HepG2 (cell line): ENCODE data around the gene PLEKHA5. TPM values are rescaled to one million over a fixed set of nuclear protein-coding genes. Genes with fewer than 3 reads are reported as not detected.

Experiments
- ATAC-seq: fragments of 200-7000 bp; cut with Tn5 transposase; 3 replicates; pipeline ENCODE4 v1.9.1; 2020; ENCODE audit warnings: mild to moderate bottlenecking, moderate library complexity
- BruUV-seq: library from RNA; stranded (reverse); fragments of 400-500 nt; replicated peaks from 2 replicates; lab custom pipeline; 2021; lab: Mats Ljungman, UMichigan
- CTCF ChIA-PET: fragments of 300-600 bp; formaldehyde crosslinking; extraction: SDS; loops from one replicate; lab custom pipeline; 2021; ENCODE audit warnings: low total read pairs, inconsistent platforms, low intra/inter-chr PET ratio; lab: Yijun Ruan, JAX
- POLR2A ChIA-PET: fragments of 350-600 bp; sonication (Branson Sonifier 250); formaldehyde crosslinking; loops from one replicate; lab custom pipeline; 2020; ENCODE audit warnings: antibody characterized with exemption, inconsistent platforms; lab: Yijun Ruan, JAX
- DNase-seq: peaks from one replicate; pipeline ENCODE4 v3.0.0-alpha.2; 2015; ENCODE audit warnings: low spot score
- FAIRE-seq: peaks from 3 replicates; lab custom pipeline; 2011; peaks lifted over from hg19 to GRCh38; lab: Jason Lieb, UNC
- H2AFZ ChIP-seq: one replicate; pipeline ENCODE4 v1.6.1; 2011; ENCODE audit warnings: low read length, inconsistent platforms
- H3K27ac ChIP-seq: fragments of 300-600 bp; 3 replicates; pipeline ENCODE4 v1.8.0; 2011; ENCODE audit warnings: mixed run types, mild to moderate bottlenecking, mixed read lengths, low read length, inconsistent platforms; ENCODE audit not compliant: insufficient read depth; ENCODE audit errors: extremely low read length
- H3K27me3 ChIP-seq, 2 experiments: fragments of 200-600 bp in 1 of 2; 2 replicates in 1 of 2; 3 replicates in 1 of 2; pipeline versions ENCODE4 v1.6.0 to v1.8.0; 2011; ENCODE audit warnings: low read length in 2 of 2, mild to moderate bottlenecking in 2 of 2, moderate library complexity in 2 of 2, inconsistent platforms in 1 of 2; ENCODE audit not compliant: insufficient read depth in 2 of 2, control insufficient read depth in 1 of 2
- H3K36me3 ChIP-seq, 2 experiments: fragments of 200-600 bp in 1 of 2; replicated peaks in 1 of 2; 2 replicates in 1 of 2; 3 replicates in 1 of 2; pipeline versions ENCODE4 v1.5.1 to v1.8.0; 2011; ENCODE audit warnings: low read length in 2 of 2, inconsistent platforms in 1 of 2; ENCODE audit not compliant: insufficient read depth in 2 of 2, control insufficient read depth in 1 of 2
- H3K4me1 ChIP-seq: 2 replicates; pipeline ENCODE4 v1.5.1; 2012; ENCODE audit warnings: low read length, inconsistent platforms; ENCODE audit not compliant: insufficient read depth
- H3K4me2 ChIP-seq: 2 replicates; pipeline ENCODE4 v1.6.0; 2011; ENCODE audit warnings: low read depth, low read length, inconsistent platforms
- H3K4me3 ChIP-seq, 3 experiments: fragments of 200-600 bp in 1 of 3; sonication (generic), shearing (Covaris generic) in 1 of 3; replicated peaks in 1 of 3; 2 replicates each; pipeline ENCODE4 v1.5.1; 2011 to 2016; ENCODE audit warnings: low read length in 3 of 3, inconsistent platforms in 2 of 3, low read depth in 2 of 3, mild to moderate bottlenecking in 2 of 3, control low read depth in 1 of 3, mixed read lengths in 1 of 3; ENCODE audit not compliant: insufficient read depth in 1 of 3
- H3K79me2 ChIP-seq: one replicate; pipeline ENCODE4 v1.6.1; 2011; ENCODE audit warnings: low read length, inconsistent platforms; ENCODE audit not compliant: insufficient read depth
- H3K9ac ChIP-seq: 2 replicates; pipeline ENCODE4 v1.6.0; 2011; ENCODE audit warnings: mild to moderate bottlenecking, low read depth, low read length, inconsistent platforms; ENCODE audit not compliant: insufficient read depth
- H3K9me3 ChIP-seq: 2 replicates; pipeline ENCODE4 v1.5.1; 2012; ENCODE audit warnings: mild to moderate bottlenecking, low read length
- H4K20me1 ChIP-seq: 2 replicates; pipeline ENCODE4 v1.6.0; 2011; ENCODE audit warnings: inconsistent platforms, mild to moderate bottlenecking, low read length, moderate library complexity; ENCODE audit not compliant: insufficient read depth
- CTCF ChIP-seq: sonication (generic); formaldehyde crosslinking; IDR thresholded peaks from 2 replicates; pipeline ENCODE4 v1.5.0; 2020; ENCODE audit warnings: mild to moderate bottlenecking, missing genetic modification reagents, moderate library complexity
- FOXA3 ChIP-seq: IDR thresholded peaks from 2 replicates; pipeline ENCODE4 v1.6.1; 2016; ENCODE audit warnings: missing genetic modification reagents, missing compliant biosample characterization
- HOXA7 ChIP-seq: sonication (generic); formaldehyde crosslinking; IDR thresholded peaks from 2 replicates; pipeline ENCODE4 v1.8.1; 2022; ENCODE audit warnings: mild to moderate bottlenecking, missing genetic modification reagents, moderate library complexity
- KDM6A ChIP-seq: IDR thresholded peaks from 2 replicates; pipeline ENCODE4 v1.6.1; 2016; ENCODE audit warnings: low read depth
- MAFK ChIP-seq, 2 experiments: IDR thresholded peaks in 1 of 2; conservative IDR thresholded peaks in 1 of 2; 2 replicates each; pipeline ENCODE4 v1.6.1; 2011; ENCODE audit warnings: improper control_type of control experiment in 2 of 2, low read length in 2 of 2
- MED1 ChIP-seq: sonication (generic); formaldehyde crosslinking; IDR thresholded peaks from 2 replicates; pipeline ENCODE4 v1.4.0; 2020; ENCODE audit warnings: missing genetic modification reagents
- MTF1 ChIP-seq: sonication (generic); formaldehyde crosslinking; IDR thresholded peaks from 2 replicates; pipeline ENCODE4 v1.5.0; 2020; ENCODE audit warnings: missing genetic modification reagents
- PREB ChIP-seq: sonication (generic); formaldehyde crosslinking; IDR thresholded peaks from 2 replicates; pipeline ENCODE4 v1.4.0; 2020; ENCODE audit warnings: missing genetic modification reagents
- RFX1 ChIP-seq: fragments of 450-650 bp; IDR thresholded peaks from 2 replicates; pipeline ENCODE4 v1.6.1; 2017
- TBP ChIP-seq: sonication (generic); formaldehyde crosslinking; IDR thresholded peaks from 2 replicates; pipeline ENCODE4 v1.5.0; 2020; ENCODE audit warnings: missing genetic modification reagents
- ZNF552 ChIP-seq: sonication (generic); formaldehyde crosslinking; IDR thresholded peaks from 2 replicates; pipeline ENCODE4 v1.9.0; 2022; ENCODE audit warnings: missing genetic modification reagents, mild to moderate bottlenecking, borderline replicate concordance
- ZNF629 ChIP-seq: sonication (generic); formaldehyde crosslinking; conservative IDR thresholded peaks from 2 replicates; pipeline ENCODE4 v1.5.0; 2020; ENCODE audit warnings: missing genetic modification reagents
- ZSCAN30 ChIP-seq: sonication (generic); formaldehyde crosslinking; IDR thresholded peaks from 2 replicates; pipeline ENCODE4 v1.5.0; 2020; ENCODE audit warnings: mild to moderate bottlenecking, missing genetic modification reagents
- WGBS: methylation state at CpG from one replicate; pipeline ENCODE4 v1.1.6; 2017; ENCODE audit warnings: low lambda C conversion rate; 5-methylcytosine and 5-hydroxymethylcytosine counted together
- in situ Hi-C: cut with HindIII; loops from 2 replicates; pipeline ENCODE4 v1.10.0; 2017; ENCODE audit warnings: low pct_unique_long_range_greater_than_20kb; ENCODE audit not compliant: extremely low pct_ligation_motif_present
- intact Hi-C: fragments of 100-400 bp; cut with micrococcal nuclease; formaldehyde crosslinking; loops from one replicate; pipeline ENCODE4 v1.10.0; 2022; ENCODE audit not compliant: unreplicated experiment
- polyA plus RNA-seq, 8 experiments: library from polyadenylated mRNA; depleted of rRNA in 3 of 8; stranded (reverse) in 7 of 8; unstranded in 1 of 8; fragments of >200 nt; fragmentation: Illumina TruSeq in 4 of 8; extraction: Trizol in 4 of 8; gene quantifications; 2 replicates each; pipeline versions ENCODE4 v1.2.1 to v1.2.3, GENCODE V29; 2011 to 2016; ENCODE audit warnings: low read depth in 4 of 8, missing spikeins in 1 of 8, mixed read lengths in 1 of 8; ENCODE audit not compliant: insufficient read depth in 1 of 8
- total RNA-seq, 5 experiments: library from RNA; depleted of rRNA; stranded (reverse); fragments of >200 nt; fragmentation: Illumina TruSeq; extraction: Trizol; gene quantifications; 2 replicates each; pipeline ENCODE4 v1.2.3, GENCODE V29; 2016; ENCODE audit warnings: low read depth in 1 of 5
- TF ChIP-seq, protein P1 (sequence below): sonication (generic); formaldehyde crosslinking; IDR thresholded peaks from 2 replicates; pipeline ENCODE4 v1.5.0; 2020; ENCODE audit warnings: missing genetic modification reagents, mild to moderate bottlenecking, borderline replicate concordance

Gene PLEKHA5
- total and polyA plus RNA-seq, 2 of the 13 experiments (the other 11 are each of a cell fraction or from before 2014, with no cell fraction given): 4.2 to 15.4 TPM

DNA sequence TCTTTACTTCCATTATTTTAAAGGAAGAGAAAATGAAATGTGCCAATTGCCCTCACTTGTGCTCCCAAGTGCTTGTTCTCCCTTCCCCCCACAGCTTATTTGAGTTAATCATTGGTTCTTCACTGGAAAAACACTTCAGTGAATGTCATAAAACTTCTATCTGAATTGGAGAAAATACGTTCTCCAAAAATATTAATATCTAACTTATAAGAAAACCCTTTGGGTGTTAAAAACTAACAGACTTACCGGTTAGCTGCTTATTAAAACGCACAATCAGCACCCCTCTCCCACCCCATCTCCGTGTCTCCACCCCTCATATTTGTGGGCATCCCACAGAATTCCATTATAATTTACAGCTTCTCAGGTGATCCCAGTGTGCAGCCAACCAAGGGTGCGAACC is 31.7 kb downstream of the PLEKHA5 start:
- in situ Hi-C loops: no loop called here
- no peaks in the 10 kb centered on the region for H3K36me3 ChIP-seq
- no peak overlapping the region for H3K4me3 ChIP-seq
- intact Hi-C loops: no loop called here
- FAIRE-seq (no peak), ATAC-seq (no peak), DNase-seq (no peak)
- H3K79me2 ChIP-seq: peaks cover 2% of the 10 kb centered on the region
- H3K9ac ChIP-seq: no peak overlapping the region
- H3K27ac ChIP-seq: no peak overlapping the region
- no peaks in the 10 kb centered on the region; the same call in 1 of the 2 replicates for H4K20me1 ChIP-seq
- H2AFZ ChIP-seq: no peak overlapping the region
- no peak for TF ChIP-seq HOXA7 (CRISPR knock-in tag)
- TF ChIP-seq MAFK (conservative IDR thresholded peaks at IDR 0.05 in 1 of 2, IDR thresholded peaks at IDR 0.05 in 1 of 2; ENCODE audit: low read length in 2 of 2): 0 out of 4 replicates have a peak, but pooled peaks of 1 of the 2 experiments have one; percentile 21
- no peak for TF ChIP-seq ZNF629
- no peak for TF ChIP-seq MED1
- TF ChIP-seq CTCF: no peak
- no peak for TF ChIP-seq KDM6A (CRISPR knock-in tag)
- H3K4me2 ChIP-seq: no peak overlapping the region
- CTCF ChIA-PET: no interaction called here
- BruUV-seq: no TSS peak
- H3K9me3 ChIP-seq: no peaks in the 10 kb centered on the region
- 97% methylated on average over 5 of the region's 5 CpGs for WGBS
- H3K4me1 ChIP-seq: no peaks in the 10 kb centered on the region
- POLR2A ChIA-PET: no interaction called here
- H3K27me3 ChIP-seq: no peaks in the 10 kb centered on the region

GRCh38 chr12:19165451-19165850 is 35.9 kb downstream of the PLEKHA5 start:
- no peak overlapping the region for H3K4me2 ChIP-seq
- ChIA-PET POLR2A (no interaction called here), CTCF (no interaction called here)
- no peaks in the 10 kb centered on the region for H3K4me1 ChIP-seq
- no peak overlapping the region for H3K4me3 ChIP-seq
- no peak overlapping the region for H3K9ac ChIP-seq
- H4K20me1 ChIP-seq: no peaks in the 10 kb centered on the region; the same call in 1 of the 2 replicates
- WGBS: 98% methylated on average over 2 of the region's 2 CpGs
- in situ Hi-C loops (no loop called here), intact Hi-C loops (loop anchor here (5.0 kb wide), 1 partner anchor 33 kb away; no protein-coding TSS in a partner anchor)
- H3K79me2 ChIP-seq: no peaks in the 10 kb centered on the region
- no peak overlapping the region for H2AFZ ChIP-seq
- no peaks in the 10 kb centered on the region for H3K27me3 ChIP-seq
- no peak overlapping the region for H3K27ac ChIP-seq
- DNase-seq (no peak), FAIRE-seq (no peak), ATAC-seq (no peak)
- no peaks in the 10 kb centered on the region for H3K9me3 ChIP-seq
- H3K36me3 ChIP-seq: no peaks in the 10 kb centered on the region
- BruUV-seq: no TSS peak
- TF ChIP-seq ZSCAN30 (CRISPR knock-in tag): no peak
- TF ChIP-seq TBP (CRISPR knock-in tag): no peak
- TF ChIP-seq, protein P1, sequence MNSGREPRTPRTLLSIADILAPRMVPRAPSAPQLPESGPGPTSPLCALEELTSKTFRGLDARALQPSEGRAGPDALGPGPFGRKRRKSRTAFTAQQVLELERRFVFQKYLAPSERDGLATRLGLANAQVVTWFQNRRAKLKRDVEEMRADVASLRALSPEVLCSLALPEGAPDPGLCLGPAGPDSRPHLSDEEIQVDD (CRISPR knock-in tag): no peak
- TF ChIP-seq RFX1: no peak
- no peak for TF ChIP-seq ZNF552 (CRISPR knock-in tag)
- no peak for TF ChIP-seq FOXA3 (CRISPR knock-in tag)
- no peak for TF ChIP-seq PREB (CRISPR knock-in tag)
- TF ChIP-seq MTF1: no peak
